Kidney epithelial cell (primary cell): ENCODE results near the gene MLST8. TPM values are rescaled to one million over a fixed set of nuclear protein-coding genes. Genes with fewer than 3 reads are reported as not detected.

Experiments used
- DNase-seq: peaks from one replicate; pipeline ENCODE4 v3.0.0-alpha.2; 2010; ENCODE audit warnings: low read depth
- H3K27me3 ChIP-seq: 2 replicates; pipeline ENCODE4 v1.6.0; 2011; ENCODE audit warnings: low read length; ENCODE audit not compliant: control insufficient read depth, insufficient read depth
- H3K36me3 ChIP-seq: 2 replicates; pipeline ENCODE4 v1.5.1; 2011; ENCODE audit warnings: low read length; ENCODE audit not compliant: control insufficient read depth, insufficient read depth
- H3K4me3 ChIP-seq: 2 replicates; pipeline ENCODE4 v1.5.1; 2011; ENCODE audit warnings: low read depth, mild to moderate bottlenecking, control low read depth, low read length
- CTCF ChIP-seq: IDR thresholded peaks from 2 replicates; pipeline ENCODE4 v1.5.1; 2011; ENCODE audit warnings: mild to moderate bottlenecking, moderate library complexity, low read length, control low read depth, inconsistent platforms; ENCODE audit not compliant: insufficient read depth, poor library complexity, severe bottlenecking
- total RNA-seq: library from RNA; depleted of rRNA; stranded (reverse); fragments of >200 nt; gene quantifications from 2 replicates; pipeline ENCODE4 v1.2.3, GENCODE V29; 2015

Gene MLST8
- total RNA-seq, result 77.2 and 102 TPM in 2 replicates

- no peaks in the 10 kb centered on the region for H3K27me3 ChIP-seq
- DNase-seq, result no peak
- H3K4me3 ChIP-seq, result peak within 1 kb of the TSS; percentile 83
- no peak for TF ChIP-seq CTCF
- no peaks in the 10 kb centered on the region for H3K36me3 ChIP-seq
Measured at GRCh38 chr16:2205104-2205966, at the start of gene MLST8. TSS of gene MLST8 (plus strand) at chr16:2205454. CDS start at chr16:2206086, 632 bp downstream.

GRCh38 chr16:2155977-2156848, 49.0 kb upstream of the MLST8 start:
- peaks cover 9% of the 10 kb centered on the region for H3K36me3 ChIP-seq
- peak overlapping the region; percentile 76 for H3K4me3 ChIP-seq
- DNase-seq, result no peak
- TF ChIP-seq CTCF, result no peak
- H3K27me3 ChIP-seq, result no peaks in the 10 kb centered on the region

GRCh38 chr16:2156849-2157224, 48.4 kb upstream of the MLST8 start:
- no peaks in the 10 kb centered on the region for H3K27me3 ChIP-seq
- no peak for TF ChIP-seq CTCF
- peak overlapping the region; percentile 76 for H3K4me3 ChIP-seq
- no peak for DNase-seq
- peaks cover 7% of the 10 kb centered on the region for H3K36me3 ChIP-seq

- DNase-seq, result no peak
- Histone ChIP-seq H3K36me3 (peaks cover 7% of the 10 kb centered on the region), H3K27me3 (no peaks in the 10 kb centered on the region), H3K4me3 (no peak overlapping the region)
- no peak for TF ChIP-seq CTCF
Measured at GRCh38 chr16:2157480-2158261, 47.6 kb upstream of the MLST8 start.

GRCh38 chr16:2158262-2158638, 47.0 kb upstream of the MLST8 start:
- Histone ChIP-seq H3K27me3 (no peaks in the 10 kb centered on the region), H3K36me3 (peaks cover 4% of the 10 kb centered on the region), H3K4me3 (no peak overlapping the region)
- no peak for TF ChIP-seq CTCF
- DNase-seq, result no peak
